SK-N-SH (cell line): Measurements from ENCODE around the gene PRKACG. TPM values are rescaled to one million over a fixed set of nuclear protein-coding genes. Genes with fewer than 3 reads are reported as not detected.
"Not testable (repeated sequence)": the region's sequence is repeated elsewhere in the genome, so short reads cannot be mapped to it uniquely, and the experiment has no call there.

ENCODE experiments used
- CTCF ChIA-PET: fragments of 300-600, 350-600 bp; formaldehyde crosslinking; extraction: SDS; loops from one replicate; lab custom pipeline; 2021; lab: Yijun Ruan, JAX
- POLR2A ChIA-PET: fragments of 350-600 bp; sonication (Branson Sonifier 250); formaldehyde crosslinking; extraction: SDS; loops from one replicate; lab custom pipeline; 2020; ENCODE audit warnings: antibody characterized with exemption, inconsistent platforms; lab: Yijun Ruan, JAX
- DNase-seq: peaks from one replicate; pipeline ENCODE4 v3.0.0; 2012
- H2AFZ ChIP-seq: fragments of 200-600 bp; sonication (generic); 2 replicates; pipeline ENCODE4 v1.8.1; 2016; ENCODE audit warnings: antibody characterized with exemption, mild to moderate bottlenecking, low read depth
- H3F3A ChIP-seq: fragments of 200-600 bp; sonication (generic); replicated peaks from 2 replicates; pipeline ENCODE3; 2016; ENCODE audit warnings: antibody characterized with exemption, mild to moderate bottlenecking; ENCODE audit not compliant: insufficient read depth
- H3K27ac ChIP-seq, 2 experiments: fragments of 200-500 bp in 1 of 2; fragments of 200-600 bp in 1 of 2; sonication (Bioruptor generic) in 1 of 2; sonication (generic), shearing (Covaris generic) in 1 of 2; 2 replicates each; pipeline versions ENCODE4 v1.5.1 to v1.6.1; 2014 to 2016; ENCODE audit warnings: low read depth in 2 of 2, inconsistent platforms in 1 of 2, low read length in 1 of 2, mild to moderate bottlenecking in 1 of 2, mixed read lengths in 1 of 2
- H3K27me3 ChIP-seq: fragments of 200-600 bp; sonication (generic), shearing (Covaris generic); 2 replicates; pipeline ENCODE4 v1.6.1; 2016; ENCODE audit warnings: mixed run types; ENCODE audit not compliant: insufficient read depth
- H3K36me3 ChIP-seq, 2 experiments: fragments of 200-500 bp in 1 of 2; fragments of 200-600 bp in 1 of 2; sonication (Bioruptor generic) in 1 of 2; sonication (generic) in 1 of 2; replicated peaks in 1 of 2; 2 replicates each; pipeline versions ENCODE3 to v1.5.1; 2014 to 2016; ENCODE audit warnings: low read length in 1 of 2, mild to moderate bottlenecking in 1 of 2; ENCODE audit not compliant: insufficient read depth in 2 of 2, control insufficient read depth in 1 of 2
- H3K4me1 ChIP-seq, 2 experiments: fragments of 200-500 bp in 1 of 2; fragments of 200-600 bp in 1 of 2; sonication (Bioruptor generic) in 1 of 2; sonication (generic), shearing (Covaris generic) in 1 of 2; 2 replicates each; pipeline versions ENCODE4 v1.5.1 to v1.6.1; 2014 to 2016; ENCODE audit warnings: low read depth in 1 of 2, low read length in 1 of 2, mixed run types in 1 of 2; ENCODE audit not compliant: insufficient read depth in 2 of 2, control insufficient read depth in 1 of 2
- H3K4me2 ChIP-seq: fragments of 200-600 bp; sonication (generic), shearing (Covaris generic); 2 replicates; pipeline ENCODE4 v1.6.1; 2017; ENCODE audit warnings: mixed run types
- H3K4me3 ChIP-seq, 2 experiments: fragments of 200-500 bp in 1 of 2; fragments of 200-600 bp in 1 of 2; sonication (Bioruptor generic) in 1 of 2; sonication (generic), shearing (Covaris generic) in 1 of 2; 2 replicates each; pipeline versions ENCODE4 v1.5.1 to v1.8.1; 2014 to 2016; ENCODE audit warnings: low read depth in 2 of 2, inconsistent platforms in 1 of 2, low read length in 1 of 2, mild to moderate bottlenecking in 1 of 2, mixed read lengths in 1 of 2, moderate library complexity in 1 of 2
- H3K79me2 ChIP-seq: fragments of 200-600 bp; sonication (generic); 2 replicates; pipeline ENCODE4 v1.8.1; 2017; ENCODE audit warnings: mild to moderate bottlenecking; ENCODE audit not compliant: insufficient read depth
- H3K9ac ChIP-seq: fragments of 200-600 bp; sonication (generic); 2 replicates; pipeline ENCODE4 v1.6.1; 2017; ENCODE audit warnings: mixed run types
- H3K9me2 ChIP-seq: fragments of 200-600 bp; sonication (generic); 2 replicates; pipeline ENCODE4 v1.6.1; 2017; ENCODE audit warnings: mixed run types
- H3K9me3 ChIP-seq: fragments of 200-600 bp; sonication (generic); 2 replicates; pipeline ENCODE4 v1.6.1; 2017; ENCODE audit warnings: mixed run types, mild to moderate bottlenecking, moderate library complexity
- H4K20me1 ChIP-seq: fragments of 200-600 bp; sonication (generic); 2 replicates; pipeline ENCODE4 v1.6.1; 2017; ENCODE audit warnings: mild to moderate bottlenecking, mixed run types; ENCODE audit not compliant: insufficient read depth
- CHD2 ChIP-seq: fragments of 150-350 bp; IDR thresholded peaks from 2 replicates; pipeline ENCODE4 v1.6.1; 2018; ENCODE audit warnings: low read length; ENCODE audit not compliant: partially characterized antibody
- ELF1 ChIP-seq: IDR thresholded peaks from 2 replicates; pipeline ENCODE4 v1.4.0; 2012
- FOSL2 ChIP-seq: IDR thresholded peaks from 2 replicates; pipeline ENCODE4 v1.4.0; 2012; ENCODE audit warnings: low read depth, mild to moderate bottlenecking, moderate library complexity, borderline replicate concordance
- FOXJ3 ChIP-seq: sonication (generic); formaldehyde crosslinking; IDR thresholded peaks from 2 replicates; pipeline ENCODE4 v1.5.1; 2020; ENCODE audit warnings: mild to moderate bottlenecking, missing genetic modification reagents
- GABPA ChIP-seq: IDR thresholded peaks from 2 replicates; pipeline ENCODE4 v1.4.0; 2012; ENCODE audit warnings: low read depth, mild to moderate bottlenecking
- JUND ChIP-seq: IDR thresholded peaks from 2 replicates; pipeline ENCODE4 v1.4.0; 2012
- NRF1 ChIP-seq: IDR thresholded peaks from 2 replicates; pipeline ENCODE4 v1.6.1; 2012; ENCODE audit warnings: low read depth, mild to moderate bottlenecking, low read length
- POLR2AphosphoS5 ChIP-seq: IDR thresholded peaks from 2 replicates; pipeline ENCODE4 v1.6.1; 2012; ENCODE audit warnings: low read depth, low read length
- RAD21 ChIP-seq: IDR thresholded peaks from 2 replicates; pipeline ENCODE4 v1.6.1; 2012; ENCODE audit warnings: mild to moderate bottlenecking, low read length
- TAF1 ChIP-seq: IDR thresholded peaks from 2 replicates; pipeline ENCODE4 v1.6.1; 2012; ENCODE audit warnings: low read depth, mild to moderate bottlenecking, low read length, moderate library complexity, borderline replicate concordance
- TCF12 ChIP-seq: IDR thresholded peaks from 2 replicates; pipeline ENCODE4 v1.4.0; 2012
- TEAD4 ChIP-seq: IDR thresholded peaks from 2 replicates; pipeline ENCODE4 v1.4.0; 2012; ENCODE audit warnings: mild to moderate bottlenecking, borderline replicate concordance; ENCODE audit not compliant: insufficient read depth
- YY1 ChIP-seq: IDR thresholded peaks from 2 replicates; pipeline ENCODE4 v1.4.0; 2012; ENCODE audit warnings: low read depth, mild to moderate bottlenecking
- WGBS: methylation state at CpG from one replicate; pipeline ENCODE4 v1.1.6; 2017; ENCODE audit warnings: low lambda C conversion rate; 5-methylcytosine and 5-hydroxymethylcytosine counted together
- polyA plus RNA-seq, 3 experiments: library from polyadenylated mRNA; depleted of rRNA; stranded (reverse); fragments of >200 nt; gene quantifications; 2 replicates each; pipeline ENCODE4 v1.2.3, GENCODE V29; 2012
- TF ChIP-seq, protein P1 (sequence below): fragments of 200-600 bp; sonication (generic); IDR thresholded peaks from 2 replicates; pipeline ENCODE4 v1.6.1; 2017; ENCODE audit warnings: antibody characterized with exemption, mild to moderate bottlenecking, moderate library complexity
- TF ChIP-seq, protein P2 (sequence below): IDR thresholded peaks from 2 replicates; pipeline ENCODE4; 2012

Gene PRKACG
- polyA plus RNA-seq, 1 of the 3 experiments (the other 2 are of a cell fraction) = not detected

DNA sequence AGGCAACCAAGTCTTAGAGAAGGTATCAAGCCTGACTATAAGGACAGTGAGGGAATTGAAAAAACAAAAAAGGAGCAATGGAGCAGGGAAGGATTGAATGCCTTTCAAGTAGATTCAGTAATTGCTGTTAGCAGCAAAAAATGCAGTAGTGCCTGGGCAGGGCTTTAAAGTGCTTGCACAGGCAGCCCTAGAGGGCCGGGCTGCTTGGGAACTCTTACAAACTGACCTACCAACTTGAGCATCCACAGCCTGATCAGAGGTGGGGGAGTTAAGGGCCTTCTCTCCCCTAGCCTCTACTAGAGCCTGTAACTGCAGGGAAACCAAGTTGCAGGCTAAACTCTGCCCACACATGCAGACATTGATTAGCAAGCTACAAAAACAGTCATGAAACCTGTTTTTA, 41.1 kb upstream of the PRKACG start:
- H3K4me1 ChIP-seq = no peaks in the 10 kb centered on the region
- H3K36me3 ChIP-seq = peaks cover 0 to 1% of the 10 kb centered on the region in 2 experiments
- no peaks in the 10 kb centered on the region for H3K79me2 ChIP-seq
- no peak for DNase-seq
- WGBS = 100% methylated on average over 1 of the region's 1 CpG
- H3K27ac ChIP-seq = no peak overlapping the region
- no peak overlapping the region for H3K4me3 ChIP-seq
- H3F3A ChIP-seq = no peaks in the 10 kb centered on the region
- no peak overlapping the region for H2AFZ ChIP-seq
- H3K9me2 ChIP-seq = no peaks in the 10 kb centered on the region
- H3K9me3 ChIP-seq = no peaks in the 10 kb centered on the region
- no peak for TF ChIP-seq RAD21
- no peak for TF ChIP-seq TCF12
- TF ChIP-seq CHD2 = no peak
- TF ChIP-seq FOSL2 = no peak
- no peak for TF ChIP-seq JUND
- no peak for TF ChIP-seq TEAD4
- no peak for TF ChIP-seq TAF1
- no peak for TF ChIP-seq POLR2AphosphoS5
- TF ChIP-seq GABPA = no peak
- TF ChIP-seq, all 33 proteins: peak for 0
- H3K9ac ChIP-seq = no peak overlapping the region
- H3K4me2 ChIP-seq = no peak overlapping the region
- CTCF ChIA-PET = interaction anchor here (0.6 to 14.2 kb wide), 19 partner anchors 10 to 150 kb away, joined by 3 to 241 read pairs (median 8); partner anchors contain the start of gene FXN
- H3K27me3 ChIP-seq = no peaks in the 10 kb centered on the region
- H4K20me1 ChIP-seq = no peaks in the 10 kb centered on the region
- POLR2A ChIA-PET = no interaction called here

DNA sequence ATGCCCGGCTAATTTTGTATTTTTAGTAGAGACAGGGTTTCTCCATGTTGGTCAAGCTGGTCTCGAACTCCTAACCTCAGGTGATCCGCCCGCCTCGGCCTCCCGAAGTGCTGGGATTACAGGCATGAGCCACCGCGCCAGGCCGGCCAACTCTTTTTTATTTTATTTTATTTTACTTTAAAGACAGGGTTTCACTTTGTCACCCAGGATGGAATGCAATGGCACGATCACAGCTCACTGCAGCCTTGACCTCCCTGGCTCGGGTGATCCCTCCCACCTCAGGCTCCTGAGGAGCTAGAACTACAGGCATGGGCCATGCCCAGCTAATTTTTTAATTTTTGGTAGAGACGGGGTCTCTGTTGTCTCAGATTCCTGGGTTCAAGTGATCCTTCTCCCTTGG, 37.0 kb upstream of the PRKACG start:
- H3F3A ChIP-seq, H3K4me1 ChIP-seq, H3K4me2 ChIP-seq, POLR2A ChIA-PET, H3K27me3 ChIP-seq, H2AFZ ChIP-seq, H3K36me3 ChIP-seq, H3K9ac ChIP-seq, DNase-seq, H3K9me3 ChIP-seq, H3K4me3 ChIP-seq, H4K20me1 ChIP-seq, H3K79me2 ChIP-seq, H3K9me2 ChIP-seq, H3K27ac ChIP-seq: not testable (repeated sequence)
- CTCF ChIA-PET = interaction anchor here (14.2 kb wide), 1 partner anchor 142 kb away, joined by 241 read pairs; no protein-coding TSS in a partner anchor
- WGBS = 95% methylated on average over 12 of the region's 12 CpGs

DNA sequence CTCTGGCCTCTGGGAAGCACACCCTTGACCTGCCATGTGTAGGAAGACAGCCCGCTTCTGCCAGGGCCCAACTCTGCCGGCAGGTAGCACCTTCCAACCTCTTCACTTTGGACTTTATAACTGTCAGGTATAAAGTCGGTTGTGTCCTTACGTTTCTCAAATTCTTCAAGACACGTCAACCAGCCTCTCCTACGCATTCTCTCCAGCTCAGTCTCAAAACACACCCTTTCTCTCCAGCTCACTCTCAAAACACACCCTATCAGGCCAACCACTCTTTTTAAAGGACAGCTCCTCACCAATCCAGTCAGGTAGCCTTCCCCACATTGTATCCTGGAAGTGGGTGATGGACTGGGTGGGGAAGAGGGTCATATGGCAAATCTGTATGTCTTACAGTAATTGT, 35.2 kb upstream of the PRKACG start:
- no peaks in the 10 kb centered on the region for H3K9me3 ChIP-seq
- TF ChIP-seq ELF1 (no peak), NRF1 (no peak), JUND (no peak), FOXJ3 (no peak), YY1 (no peak)
- TF ChIP-seq, protein P1, sequence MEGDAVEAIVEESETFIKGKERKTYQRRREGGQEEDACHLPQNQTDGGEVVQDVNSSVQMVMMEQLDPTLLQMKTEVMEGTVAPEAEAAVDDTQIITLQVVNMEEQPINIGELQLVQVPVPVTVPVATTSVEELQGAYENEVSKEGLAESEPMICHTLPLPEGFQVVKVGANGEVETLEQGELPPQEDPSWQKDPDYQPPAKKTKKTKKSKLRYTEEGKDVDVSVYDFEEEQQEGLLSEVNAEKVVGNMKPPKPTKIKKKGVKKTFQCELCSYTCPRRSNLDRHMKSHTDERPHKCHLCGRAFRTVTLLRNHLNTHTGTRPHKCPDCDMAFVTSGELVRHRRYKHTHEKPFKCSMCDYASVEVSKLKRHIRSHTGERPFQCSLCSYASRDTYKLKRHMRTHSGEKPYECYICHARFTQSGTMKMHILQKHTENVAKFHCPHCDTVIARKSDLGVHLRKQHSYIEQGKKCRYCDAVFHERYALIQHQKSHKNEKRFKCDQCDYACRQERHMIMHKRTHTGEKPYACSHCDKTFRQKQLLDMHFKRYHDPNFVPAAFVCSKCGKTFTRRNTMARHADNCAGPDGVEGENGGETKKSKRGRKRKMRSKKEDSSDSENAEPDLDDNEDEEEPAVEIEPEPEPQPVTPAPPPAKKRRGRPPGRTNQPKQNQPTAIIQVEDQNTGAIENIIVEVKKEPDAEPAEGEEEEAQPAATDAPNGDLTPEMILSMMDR = no peak
- TF ChIP-seq, protein P2, sequence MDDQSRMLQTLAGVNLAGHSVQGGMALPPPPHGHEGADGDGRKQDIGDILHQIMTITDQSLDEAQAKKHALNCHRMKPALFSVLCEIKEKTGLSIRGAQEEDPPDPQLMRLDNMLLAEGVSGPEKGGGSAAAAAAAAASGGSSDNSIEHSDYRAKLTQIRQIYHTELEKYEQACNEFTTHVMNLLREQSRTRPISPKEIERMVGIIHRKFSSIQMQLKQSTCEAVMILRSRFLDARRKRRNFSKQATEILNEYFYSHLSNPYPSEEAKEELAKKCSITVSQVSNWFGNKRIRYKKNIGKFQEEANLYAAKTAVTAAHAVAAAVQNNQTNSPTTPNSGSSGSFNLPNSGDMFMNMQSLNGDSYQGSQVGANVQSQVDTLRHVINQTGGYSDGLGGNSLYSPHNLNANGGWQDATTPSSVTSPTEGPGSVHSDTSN = no peak
- no peak for DNase-seq
- H3K4me3 ChIP-seq = no peak overlapping the region
- POLR2A ChIA-PET = no interaction called here
- no peaks in the 10 kb centered on the region for H3K79me2 ChIP-seq
- no peaks in the 10 kb centered on the region for H3K9me2 ChIP-seq
- H3K27ac ChIP-seq = no peak overlapping the region
- no peaks in the 10 kb centered on the region for H3F3A ChIP-seq
- H3K4me2 ChIP-seq = no peak overlapping the region
- WGBS = over 99% methylated on average over 6 of the region's 6 CpGs
- H4K20me1 ChIP-seq = no peaks in the 10 kb centered on the region
- H3K4me1 ChIP-seq = peaks cover 7 to 9% of the 10 kb centered on the region in 2 experiments; a peak in 2 of 4 replicates
- H3K27me3 ChIP-seq = no peaks in the 10 kb centered on the region
- no peak overlapping the region for H3K9ac ChIP-seq
- CTCF ChIA-PET = interaction anchor here (1.0 to 14.2 kb wide), 2 partner anchors 139 to 144 kb away, joined by 4 to 241 read pairs; no protein-coding TSS in a partner anchor
- H2AFZ ChIP-seq = no peak overlapping the region
- H3K36me3 ChIP-seq = peaks cover 3 to 7% of the 10 kb centered on the region in 2 experiments
